Fibroblast of the aortic adventitia (primary cell): ENCODE data around the gene ZNF318. TPM values are rescaled to one million over a fixed set of nuclear protein-coding genes. Genes with fewer than 3 reads are reported as not detected.
A peak's percentile ranks its signal among the peaks of the same experiment; 100 is the strongest.

Experiments
- DNase-seq: peaks from one replicate; pipeline ENCODE4 v3.0.0-alpha.2; 2010; ENCODE audit warnings: low read depth
- H3K4me3 ChIP-seq: 2 replicates; pipeline ENCODE4 v1.5.1; 2011; ENCODE audit warnings: low read depth, mild to moderate bottlenecking, control low read depth, low read length, moderate library complexity
- total RNA-seq: library from RNA; depleted of rRNA; stranded (reverse); fragments of >200 nt; gene quantifications from 2 replicates; pipeline ENCODE4 v1.2.3, GENCODE V29; 2012; ENCODE audit warnings: low replicate concordance
- TF ChIP-seq, protein P1 (sequence below): IDR thresholded peaks from 2 replicates; pipeline ENCODE4 v1.5.1; 2011; ENCODE audit warnings: mild to moderate bottlenecking, low read length, control low read depth, inconsistent platforms; ENCODE audit not compliant: insufficient read depth

ZNF318 gene
- total RNA-seq, 1 donor: 14.2 TPM

DNA sequence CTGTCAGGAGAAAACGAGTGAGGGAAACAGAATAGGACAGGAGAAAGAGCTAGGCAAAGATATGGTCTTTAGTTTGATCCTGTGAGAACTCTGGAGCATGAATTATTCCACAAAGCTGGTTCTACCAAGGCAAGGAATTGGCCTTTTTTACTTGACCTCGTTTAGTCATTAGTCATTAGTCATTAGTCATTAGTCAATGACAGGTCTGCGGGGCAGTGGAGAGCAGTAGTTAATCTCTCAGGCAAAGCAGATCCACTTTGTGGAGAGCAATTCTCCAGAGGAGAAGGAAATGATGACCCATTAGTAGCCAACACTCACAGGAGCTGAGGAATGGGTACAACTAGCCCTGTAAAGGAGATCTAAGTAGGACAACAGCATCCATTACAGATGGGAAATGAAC lies 35.9 kb upstream of the ZNF318 start:
- H3K4me3 ChIP-seq: no peak overlapping the region
- TF ChIP-seq, protein P1, sequence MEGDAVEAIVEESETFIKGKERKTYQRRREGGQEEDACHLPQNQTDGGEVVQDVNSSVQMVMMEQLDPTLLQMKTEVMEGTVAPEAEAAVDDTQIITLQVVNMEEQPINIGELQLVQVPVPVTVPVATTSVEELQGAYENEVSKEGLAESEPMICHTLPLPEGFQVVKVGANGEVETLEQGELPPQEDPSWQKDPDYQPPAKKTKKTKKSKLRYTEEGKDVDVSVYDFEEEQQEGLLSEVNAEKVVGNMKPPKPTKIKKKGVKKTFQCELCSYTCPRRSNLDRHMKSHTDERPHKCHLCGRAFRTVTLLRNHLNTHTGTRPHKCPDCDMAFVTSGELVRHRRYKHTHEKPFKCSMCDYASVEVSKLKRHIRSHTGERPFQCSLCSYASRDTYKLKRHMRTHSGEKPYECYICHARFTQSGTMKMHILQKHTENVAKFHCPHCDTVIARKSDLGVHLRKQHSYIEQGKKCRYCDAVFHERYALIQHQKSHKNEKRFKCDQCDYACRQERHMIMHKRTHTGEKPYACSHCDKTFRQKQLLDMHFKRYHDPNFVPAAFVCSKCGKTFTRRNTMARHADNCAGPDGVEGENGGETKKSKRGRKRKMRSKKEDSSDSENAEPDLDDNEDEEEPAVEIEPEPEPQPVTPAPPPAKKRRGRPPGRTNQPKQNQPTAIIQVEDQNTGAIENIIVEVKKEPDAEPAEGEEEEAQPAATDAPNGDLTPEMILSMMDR: no peak
- DNase-seq: peak; percentile 22

DNA sequence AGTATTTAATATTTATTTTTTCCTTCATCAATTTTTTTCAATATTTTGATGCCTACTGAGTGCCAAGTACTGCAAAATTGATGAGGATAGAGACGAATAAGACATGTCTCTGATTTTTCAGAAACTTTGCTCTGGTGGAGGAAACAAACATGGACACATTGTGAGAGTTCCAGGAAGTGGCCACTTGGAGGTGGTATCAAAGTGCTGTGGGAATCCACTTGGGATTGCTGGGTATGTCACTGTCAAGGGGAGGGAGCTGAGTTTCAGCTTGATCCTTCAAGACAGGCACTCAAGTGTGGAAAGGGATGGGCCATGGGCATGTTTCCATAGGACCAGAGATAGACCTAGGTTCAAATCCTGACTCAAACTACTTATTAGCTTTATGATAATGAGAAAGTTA lies 33.4 kb upstream of the ZNF318 start:
- no peak for DNase-seq
- no peak overlapping the region for H3K4me3 ChIP-seq
- TF ChIP-seq, protein P1: no peak

DNA sequence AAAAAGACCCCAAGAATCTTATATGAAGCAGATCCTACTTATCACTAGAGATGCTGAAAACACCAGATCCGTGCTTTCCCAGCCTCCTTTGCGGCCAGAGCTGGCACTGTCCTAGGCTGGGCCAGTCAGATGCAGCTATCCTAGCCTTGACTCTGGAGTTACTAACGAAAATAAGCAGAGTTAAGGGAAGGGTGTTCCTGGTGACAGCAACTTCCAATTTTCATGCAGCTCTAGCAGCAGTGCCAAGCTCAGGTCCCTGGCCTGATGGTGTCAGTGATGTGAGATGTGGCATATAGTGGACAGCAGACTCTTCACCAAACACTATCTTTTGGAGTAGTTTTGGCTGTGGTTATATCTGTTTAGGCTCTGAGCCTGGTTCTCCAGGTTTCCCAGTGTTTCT lies 32.3 kb upstream of the ZNF318 start:
- no peak for DNase-seq
- TF ChIP-seq, protein P1: no peak
- no peak overlapping the region for H3K4me3 ChIP-seq

DNA sequence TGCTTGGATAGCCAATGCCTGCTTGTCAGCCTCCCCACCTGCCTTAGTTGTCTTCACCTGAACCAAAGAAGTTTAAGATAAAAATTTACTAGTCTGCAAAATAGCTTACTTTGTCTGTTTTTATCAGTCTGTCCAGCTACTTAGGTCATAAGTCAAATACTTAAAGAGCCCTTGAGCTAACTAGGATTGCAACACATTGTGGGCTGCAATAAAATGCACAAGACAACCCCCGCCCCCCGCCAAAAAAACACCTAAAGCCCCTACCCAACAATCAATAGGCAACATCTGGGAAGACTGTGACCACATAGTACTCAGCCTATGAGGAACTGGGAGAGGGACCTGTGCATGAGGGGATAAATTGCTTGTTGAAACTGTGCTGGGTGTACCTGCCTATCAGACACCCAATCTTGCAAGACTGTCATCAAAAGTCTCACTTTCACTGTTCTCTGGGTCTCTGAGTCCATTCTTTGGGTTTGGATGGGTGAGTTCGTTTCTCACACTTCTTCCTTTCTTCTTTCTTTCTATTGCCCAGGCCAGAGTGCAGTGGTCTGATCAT lies 30.6 kb upstream of the ZNF318 start:
- no peak for DNase-seq
- TF ChIP-seq, protein P1: no peak
- H3K4me3 ChIP-seq: no peak overlapping the region

DNA sequence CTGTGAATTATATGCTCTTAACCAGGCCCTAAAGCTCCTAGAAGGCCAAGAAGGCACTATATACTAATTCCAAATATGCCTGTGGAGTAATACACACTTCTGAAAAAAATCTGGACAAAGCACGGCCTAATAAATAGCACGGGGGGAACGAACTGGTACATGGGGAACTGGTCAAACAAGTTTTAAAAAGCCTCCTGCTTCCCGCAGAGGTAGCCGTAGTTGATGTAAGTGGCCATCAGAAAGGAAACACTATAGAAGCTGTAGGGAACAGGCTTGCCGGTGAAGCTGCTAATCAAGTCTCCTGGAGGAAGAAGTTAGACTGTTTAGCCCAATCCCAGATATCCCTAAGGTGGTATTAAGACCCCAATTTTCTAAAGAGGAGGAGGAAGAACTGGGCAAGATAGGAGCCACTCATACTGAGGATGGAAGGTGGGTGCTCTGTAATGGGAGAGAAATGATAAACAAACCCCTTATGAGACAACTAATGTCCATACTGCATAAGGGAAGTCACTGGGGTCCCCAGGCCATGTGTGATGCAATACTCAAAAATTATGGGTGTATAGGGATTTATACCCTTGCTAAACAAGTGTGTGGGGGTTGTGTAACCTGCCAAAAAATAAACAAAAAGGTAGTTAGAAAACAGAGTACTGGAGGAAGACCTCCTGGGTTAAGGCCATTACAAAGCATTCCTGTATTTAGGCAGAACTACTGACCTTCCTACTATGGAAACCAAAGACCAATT lies 27.1 kb upstream of the ZNF318 start:
- TF ChIP-seq, protein P1: no peak
- H3K4me3 ChIP-seq: no peak overlapping the region
- no peak for DNase-seq

DNA sequence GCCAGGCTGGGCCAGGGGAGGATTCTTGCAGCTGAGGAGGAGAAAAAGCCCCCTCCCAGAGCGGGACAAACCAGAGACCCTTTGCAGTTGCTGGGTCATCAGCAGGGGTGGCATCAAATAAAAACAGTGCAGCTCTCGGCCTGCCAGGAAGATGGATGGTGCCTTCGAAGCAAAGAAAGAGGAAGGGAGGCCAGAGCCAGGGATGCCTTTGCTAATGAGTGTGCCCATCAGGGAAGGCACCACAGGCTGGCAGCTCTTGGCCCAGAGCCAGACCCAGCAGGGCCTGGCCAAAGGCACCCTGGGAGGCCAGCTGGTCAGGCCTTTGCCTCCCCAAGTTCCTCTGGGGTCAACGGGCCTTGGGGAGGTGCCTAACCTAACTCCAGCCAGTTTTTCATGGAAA lies 26.3 kb upstream of the ZNF318 start:
- TF ChIP-seq, protein P1: no peak
- H3K4me3 ChIP-seq: no peak overlapping the region
- no peak for DNase-seq
